Measurements from ENCODE around the gene BASP1. TPM values are rescaled to one million over a fixed set of nuclear protein-coding genes. Genes with fewer than 3 reads are reported as not detected.
A peak's percentile ranks its signal among the peaks of the same experiment; 100 is the strongest.
"Not testable (repeated sequence)": the region's sequence is repeated elsewhere in the genome, so short reads cannot be mapped to it uniquely, and the experiment has no call there.

Gene BASP1
- total RNA-seq, 1 donor from 2014 or later, result 69.1 TPM

GRCh38 chr5:17187011-17187785 lies 30.2 kb upstream of the BASP1 start:
- DNase-seq (ENCODE audit: low spot score in 2 of 2), result no peak
- intact Hi-C loops (cut with DNase I), result loop anchor here (5.0 kb wide), 1 partner anchor 250 kb away; the partner anchor contains the start of gene MYO10
- Histone ChIP-seq H3K4me1 (no peaks in the 10 kb centered on the region), H3K27ac (no peak overlapping the region), H3K27me3 (no peaks in the 10 kb centered on the region), H3K4me3 (no peak overlapping the region), H3K9me3 (no peaks in the 10 kb centered on the region), H3K36me3 (no peaks in the 10 kb centered on the region)
- TF ChIP-seq, protein P1, sequence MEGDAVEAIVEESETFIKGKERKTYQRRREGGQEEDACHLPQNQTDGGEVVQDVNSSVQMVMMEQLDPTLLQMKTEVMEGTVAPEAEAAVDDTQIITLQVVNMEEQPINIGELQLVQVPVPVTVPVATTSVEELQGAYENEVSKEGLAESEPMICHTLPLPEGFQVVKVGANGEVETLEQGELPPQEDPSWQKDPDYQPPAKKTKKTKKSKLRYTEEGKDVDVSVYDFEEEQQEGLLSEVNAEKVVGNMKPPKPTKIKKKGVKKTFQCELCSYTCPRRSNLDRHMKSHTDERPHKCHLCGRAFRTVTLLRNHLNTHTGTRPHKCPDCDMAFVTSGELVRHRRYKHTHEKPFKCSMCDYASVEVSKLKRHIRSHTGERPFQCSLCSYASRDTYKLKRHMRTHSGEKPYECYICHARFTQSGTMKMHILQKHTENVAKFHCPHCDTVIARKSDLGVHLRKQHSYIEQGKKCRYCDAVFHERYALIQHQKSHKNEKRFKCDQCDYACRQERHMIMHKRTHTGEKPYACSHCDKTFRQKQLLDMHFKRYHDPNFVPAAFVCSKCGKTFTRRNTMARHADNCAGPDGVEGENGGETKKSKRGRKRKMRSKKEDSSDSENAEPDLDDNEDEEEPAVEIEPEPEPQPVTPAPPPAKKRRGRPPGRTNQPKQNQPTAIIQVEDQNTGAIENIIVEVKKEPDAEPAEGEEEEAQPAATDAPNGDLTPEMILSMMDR (IDR thresholded peaks at IDR 0.05), result no peak

- no peak overlapping the region for H3K4me3 ChIP-seq
- H3K9me3 ChIP-seq, result no peaks in the 10 kb centered on the region
- H3K27ac ChIP-seq, result no peak overlapping the region
- no peaks in the 10 kb centered on the region for H3K4me1 ChIP-seq
- TF ChIP-seq, protein P1 (IDR thresholded peaks at IDR 0.05), result no peak
- intact Hi-C loops (cut with DNase I), result loop anchor here (5.0 kb wide), 1 partner anchor 250 kb away; the partner anchor contains the start of gene MYO10
- no peaks in the 10 kb centered on the region for H3K36me3 ChIP-seq
- no peaks in the 10 kb centered on the region for H3K27me3 ChIP-seq
- DNase-seq (ENCODE audit: low spot score in 2 of 2), result no peak
Observed at GRCh38 chr5:17187786-17188170, 29.7 kb upstream of the BASP1 start.

DNA sequence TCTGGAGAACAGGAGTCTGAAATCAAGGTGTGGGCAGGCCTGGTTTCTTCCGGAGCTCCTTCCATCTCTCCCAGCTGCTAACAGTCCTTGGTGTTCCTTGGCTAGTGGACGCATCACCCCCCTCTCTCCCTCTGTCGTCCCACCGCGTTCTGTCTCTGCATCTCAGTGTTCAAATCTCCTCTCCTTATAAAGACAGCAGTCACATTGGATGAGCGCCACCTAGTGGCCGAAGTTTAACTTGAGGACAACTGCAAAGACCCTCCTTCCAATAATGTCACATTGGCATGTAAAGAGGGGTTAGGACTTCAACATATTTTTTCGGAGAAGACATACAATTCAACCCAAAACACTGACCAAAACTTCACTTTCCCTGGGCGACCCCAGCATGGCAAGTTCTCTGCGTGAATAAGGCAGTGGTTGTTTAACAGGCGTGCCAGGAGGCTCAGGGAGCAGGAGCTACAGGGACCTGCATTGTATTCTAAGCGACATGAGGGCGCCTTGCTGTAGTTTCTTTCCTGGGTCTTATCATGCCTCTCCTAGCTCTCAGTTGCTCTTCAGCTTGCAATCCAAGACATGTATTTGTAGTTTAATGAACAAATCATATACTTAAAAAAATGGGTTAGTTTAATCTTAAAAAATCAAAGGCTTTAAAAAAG lies 27.9 kb upstream of the BASP1 start:
- TF ChIP-seq, protein P1 (IDR thresholded peaks at IDR 0.05), result peak; percentile 47 to 83 (median 72)
- Histone ChIP-seq H3K27ac (no peak overlapping the region), H3K4me3 (no peak overlapping the region), H3K4me1 (no peaks in the 10 kb centered on the region), H3K27me3 (no peaks in the 10 kb centered on the region), H3K9me3 (no peaks in the 10 kb centered on the region), H3K36me3 (no peaks in the 10 kb centered on the region)
- peak in 1 of 2 donors; percentile 81 for DNase-seq (ENCODE audit: low spot score in 2 of 2)
- intact Hi-C loops (cut with DNase I), result loop anchor here (1.0 to 5.0 kb wide), 3 partner anchors 62 to 398 kb away; partner anchors contain the start of gene MYO10

- Histone ChIP-seq H3K9me3 (no peaks in the 10 kb centered on the region), H3K4me3 (no peak overlapping the region), H3K27ac (no peak overlapping the region), H3K4me1 (no peaks in the 10 kb centered on the region), H3K27me3 (no peaks in the 10 kb centered on the region), H3K36me3 (no peaks in the 10 kb centered on the region)
- no peak for DNase-seq (ENCODE audit: low spot score in 2 of 2)
- TF ChIP-seq, protein P1 (IDR thresholded peaks at IDR 0.05), result peak; percentile 47 to 83 (median 78)
- intact Hi-C loops (cut with DNase I), result loop anchor here (1.0 to 5.0 kb wide), 2 partner anchors 63 to 399 kb away; no protein-coding TSS in a partner anchor
Observed at GRCh38 chr5:17190242-17190778, 27.1 kb upstream of the BASP1 start.

DNA sequence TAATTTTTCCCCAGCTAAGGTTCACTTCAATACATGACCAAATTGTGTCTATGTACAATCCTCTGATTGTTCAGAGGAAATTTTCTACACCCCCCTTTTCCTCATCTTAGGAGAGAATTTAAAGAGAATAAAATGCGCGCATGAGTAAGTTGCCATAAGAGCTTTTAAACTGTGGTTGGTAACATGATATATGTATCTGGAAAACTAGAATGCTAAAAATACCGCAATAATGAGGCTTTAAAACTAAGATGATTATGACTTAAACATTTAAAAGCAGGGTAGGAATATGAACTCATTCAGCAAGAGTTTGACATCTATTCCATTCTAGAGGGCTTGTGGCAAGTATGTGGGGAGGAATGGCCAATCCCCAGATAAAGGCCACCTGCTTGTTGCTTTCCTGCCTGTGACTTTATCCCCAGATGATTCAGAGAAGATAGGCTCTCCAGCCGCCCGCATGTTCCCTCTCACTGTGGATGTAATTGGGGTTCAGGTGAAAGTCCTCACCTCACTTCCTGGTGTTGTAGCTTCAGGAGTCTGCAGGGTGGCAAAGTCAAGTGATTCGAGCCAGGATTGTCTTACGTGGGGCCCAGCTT lies 26.5 kb upstream of the BASP1 start:
- Histone ChIP-seq H3K4me1 (no peaks in the 10 kb centered on the region), H3K9me3 (no peaks in the 10 kb centered on the region), H3K36me3 (no peaks in the 10 kb centered on the region), H3K4me3 (no peak overlapping the region), H3K27ac (no peak overlapping the region), H3K27me3 (no peaks in the 10 kb centered on the region)
- no peak for DNase-seq (ENCODE audit: low spot score in 2 of 2)
- intact Hi-C loops (cut with DNase I), result loop anchor here (1.0 to 5.0 kb wide), 2 partner anchors 64 to 400 kb away; no protein-coding TSS in a partner anchor
- TF ChIP-seq, protein P1 (IDR thresholded peaks at IDR 0.05), result no peak

DNA sequence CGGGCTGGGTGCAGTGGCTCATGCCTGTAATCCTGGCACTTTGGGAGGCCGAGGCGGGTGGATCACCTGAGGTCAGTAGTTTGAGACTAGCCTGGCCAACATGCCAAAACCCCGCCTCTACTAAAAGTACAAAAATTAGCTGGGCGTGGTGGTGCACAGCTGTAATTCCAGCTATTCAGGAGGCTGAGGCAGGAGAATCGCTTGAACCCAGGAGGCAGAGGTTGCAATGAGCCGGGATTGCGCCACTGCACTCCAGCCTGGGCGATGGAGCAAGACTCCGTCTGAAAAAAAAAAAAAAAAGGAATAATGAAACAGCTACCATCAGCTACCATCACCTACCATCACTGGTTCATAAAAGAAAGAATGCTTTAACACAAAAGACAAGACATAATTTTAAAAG lies 25.9 kb upstream of the BASP1 start:
- H3K27me3 ChIP-seq; H3K36me3 ChIP-seq; DNase-seq (ENCODE audit: low spot score in 2 of 2); H3K4me3 ChIP-seq; H3K9me3 ChIP-seq; H3K27ac ChIP-seq; H3K4me1 ChIP-seq: not testable (repeated sequence)
- intact Hi-C loops (cut with DNase I), result loop anchor here (5.0 kb wide), 1 partner anchor 64 kb away; no protein-coding TSS in a partner anchor

Data from ascending aorta (tissue), 2 donors.